22Rv1 (cell line): ENCODE results near the gene STXBP6.

ENCODE experiments used
- H3K27ac ChIP-seq: fragments of 450-650 bp; 2 replicates; pipeline ENCODE4 v1.5.1; 2017
- CTCF ChIP-seq: fragments of 450-650 bp; IDR thresholded peaks from 2 replicates; pipeline ENCODE4 v1.5.1; 2017; ENCODE audit warnings: mild to moderate bottlenecking
- ZFX ChIP-seq: fragments of 450-650 bp; IDR thresholded peaks from 2 replicates; pipeline ENCODE4 v1.6.1; 2017; ENCODE audit warnings: antibody characterized with exemption, borderline replicate concordance

Gene STXBP6

DNA sequence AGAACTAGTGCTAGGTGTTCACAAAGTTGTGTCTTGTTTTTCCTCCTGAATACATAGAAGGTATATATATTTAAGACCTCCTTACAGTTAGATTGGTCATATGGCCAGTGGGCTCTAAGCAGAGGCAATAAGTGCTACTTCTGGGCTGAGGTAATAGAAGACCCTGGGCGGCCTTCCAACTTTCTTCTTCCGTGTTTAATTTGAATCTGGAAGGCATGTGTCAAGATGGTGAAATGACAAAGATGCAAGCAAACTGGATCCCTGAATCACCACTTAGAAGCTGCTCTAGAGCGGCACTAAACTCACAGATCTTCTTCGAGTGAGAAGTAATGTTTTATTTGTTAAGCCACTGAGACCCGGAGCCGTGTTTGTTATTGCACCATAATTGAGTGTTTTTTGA lies 215.0 kb downstream of the STXBP6 start:
- no peak overlapping the region for H3K27ac ChIP-seq
- no peak for TF ChIP-seq ZFX
- TF ChIP-seq CTCF, result no peak

GRCh38 chr14:24833385-24833784 lies 216.6 kb downstream of the STXBP6 start:
- TF ChIP-seq CTCF (no peak), ZFX (no peak)
- H3K27ac ChIP-seq, result no peak overlapping the region

DNA sequence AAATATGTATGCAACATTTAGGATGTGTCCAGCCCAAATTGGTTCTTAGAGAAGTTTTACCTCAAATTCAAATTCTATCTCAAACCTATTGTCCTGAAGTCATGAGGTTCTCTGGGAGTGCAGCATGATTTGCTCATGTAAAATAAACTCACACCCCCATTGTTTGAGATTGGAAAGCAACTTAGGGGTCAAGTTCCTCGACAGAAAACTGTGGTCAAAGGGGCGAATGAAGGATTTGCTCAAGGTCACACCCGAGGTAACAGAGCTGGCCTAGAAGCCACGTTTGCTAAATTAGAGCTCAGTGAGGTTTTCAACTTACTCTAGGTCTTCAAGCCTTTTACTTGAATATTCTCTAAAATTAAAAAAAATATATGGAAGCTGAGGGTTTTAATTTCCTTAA lies 218.3 kb downstream of the STXBP6 start:
- no peak for TF ChIP-seq CTCF
- no peak for TF ChIP-seq ZFX

GRCh38 chr14:24829862-24830261 lies 220.1 kb downstream of the STXBP6 start:
- TF ChIP-seq CTCF (no peak), ZFX (no peak)
- no peak overlapping the region for H3K27ac ChIP-seq

More for the DNA sequence above, 218.3 kb downstream of the STXBP6 start:
- H3K27ac ChIP-seq, result no peak overlapping the region

- H3K27ac ChIP-seq, result no peak overlapping the region
- TF ChIP-seq CTCF, result no peak
- no peak for TF ChIP-seq ZFX
These were observed 221.5 kb downstream of the STXBP6 start for GRCh38 chr14:24828486-24828885.

DNA sequence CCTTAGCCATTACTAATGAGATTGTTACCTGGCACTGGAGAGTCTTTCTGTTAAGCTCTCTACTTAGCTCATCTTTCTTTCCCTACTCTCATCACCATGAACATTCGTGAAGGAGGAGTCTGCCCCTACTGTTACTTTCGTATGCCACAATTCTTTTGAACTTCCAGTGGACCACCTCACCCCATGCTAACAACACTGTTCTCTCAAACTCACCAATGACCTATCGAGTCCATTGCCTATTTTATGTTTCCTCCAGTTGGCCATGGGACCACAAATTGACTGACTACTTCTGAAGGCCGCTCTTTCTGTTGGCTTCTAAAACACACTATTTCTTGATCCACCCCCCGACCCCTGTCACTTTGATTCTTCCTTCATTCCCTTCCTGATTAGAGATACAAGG lies 223.6 kb downstream of the STXBP6 start:
- H3K27ac ChIP-seq, result no peak overlapping the region
- no peak for TF ChIP-seq CTCF
- TF ChIP-seq ZFX, result no peak

DNA sequence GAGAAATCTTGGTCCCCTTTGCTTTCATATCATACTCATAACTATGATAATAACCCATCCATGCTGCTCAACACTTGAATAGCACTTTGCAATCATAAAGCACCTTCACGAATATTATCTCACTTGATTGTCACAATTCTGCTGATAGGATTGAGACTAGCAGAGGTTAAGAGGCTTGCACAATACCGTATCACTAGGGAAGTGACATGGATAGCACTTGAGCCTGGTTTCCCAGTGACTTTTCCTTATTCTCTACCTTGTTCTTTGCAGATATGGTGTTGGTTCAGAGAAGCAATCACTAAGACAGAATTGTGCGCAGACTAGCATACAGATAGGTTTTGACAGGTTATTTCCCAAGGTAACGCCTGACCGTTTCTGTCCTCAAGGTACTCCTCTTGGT lies 229.3 kb downstream of the STXBP6 start:
- no peak overlapping the region for H3K27ac ChIP-seq
- TF ChIP-seq CTCF (no peak), ZFX (no peak)
